Breast epithelium (tissue), 4 donors: Measurements from ENCODE around the gene RERE. TPM values are rescaled to one million over a fixed set of nuclear protein-coding genes. Genes with fewer than 3 reads are reported as not detected.

Source experiments
- DNase-seq, 2 donors: peaks; one replicate each; pipeline ENCODE4 v3.0.0-alpha.2; 2019; ENCODE audit warnings: low spot score in 2 of 2
- H3K27ac ChIP-seq, 2 donors: fragments of 200-600 bp; sonication (generic) in 1 of 2; one replicate each; pipeline ENCODE4 v1.5.1; 2016 to 2019; ENCODE audit warnings: mild to moderate bottlenecking in 1 of 2
- H3K27me3 ChIP-seq, 2 donors: fragments of 200-600 bp; sonication (generic) in 1 of 2; one replicate each; pipeline versions ENCODE4 v1.5.1 to v1.6.0; 2017 to 2019; ENCODE audit warnings: control low read depth in 1 of 2, mild to moderate bottlenecking in 1 of 2
- H3K36me3 ChIP-seq: fragments of 200-600 bp; one replicate; pipeline ENCODE4 v1.5.1; 2019
- H3K4me1 ChIP-seq, 2 donors: fragments of 200-600 bp; sonication (generic); one replicate each; pipeline ENCODE4 v1.5.1; 2016 to 2019; ENCODE audit warnings: control low read depth in 1 of 2
- H3K4me3 ChIP-seq, 3 donors: fragments of 200-600 bp; sonication (generic); 1 replicate in 2 of 3; 2 replicates in 1 of 3; pipeline ENCODE4 v1.5.1; 2016 to 2019; ENCODE audit warnings: mild to moderate bottlenecking in 3 of 3, moderate library complexity in 2 of 3
- H3K9me3 ChIP-seq, 2 donors: fragments of 200-600 bp; sonication (generic) in 1 of 2; one replicate each; pipeline ENCODE4 v1.5.1; 2016 to 2019; ENCODE audit warnings: control low read depth in 1 of 2
- POLR2A ChIP-seq: fragments of 450-650 bp; IDR thresholded peaks from one replicate; pipeline ENCODE4 v1.6.1; 2016; ENCODE audit warnings: antibody characterized with exemption, mild to moderate bottlenecking, moderate library complexity
- POLR2AphosphoS5 ChIP-seq, 3 donors: sonication (generic); formaldehyde crosslinking; IDR thresholded peaks; one replicate each; pipeline ENCODE4 v1.6.1; 2017; ENCODE audit warnings: antibody characterized with exemption in 3 of 3
- intact Hi-C: fragments of 100-400 bp; cut with DNase I; formaldehyde crosslinking; loops from one replicate; pipeline ENCODE4 v1.15.1; 2023; ENCODE audit warnings: low total_unique reads
- total RNA-seq, 3 donors: library from RNA; depleted of rRNA; stranded (reverse); fragments of >200 nt; gene quantifications; one replicate each; pipeline ENCODE4 v1.1.0, GENCODE V29; 2016
- TF ChIP-seq, protein P1 (sequence below), 3 donors: fragments of 450-650 bp; IDR thresholded peaks; one replicate each; pipeline ENCODE4 v1.5.1; 2016 to 2017; ENCODE audit warnings: antibody characterized with exemption in 3 of 3, mild to moderate bottlenecking in 3 of 3, moderate library complexity in 3 of 3

RERE gene
- total RNA-seq, 3 donors from 2014 or later: 65.8 to 166 (median 123) TPM

DNA sequence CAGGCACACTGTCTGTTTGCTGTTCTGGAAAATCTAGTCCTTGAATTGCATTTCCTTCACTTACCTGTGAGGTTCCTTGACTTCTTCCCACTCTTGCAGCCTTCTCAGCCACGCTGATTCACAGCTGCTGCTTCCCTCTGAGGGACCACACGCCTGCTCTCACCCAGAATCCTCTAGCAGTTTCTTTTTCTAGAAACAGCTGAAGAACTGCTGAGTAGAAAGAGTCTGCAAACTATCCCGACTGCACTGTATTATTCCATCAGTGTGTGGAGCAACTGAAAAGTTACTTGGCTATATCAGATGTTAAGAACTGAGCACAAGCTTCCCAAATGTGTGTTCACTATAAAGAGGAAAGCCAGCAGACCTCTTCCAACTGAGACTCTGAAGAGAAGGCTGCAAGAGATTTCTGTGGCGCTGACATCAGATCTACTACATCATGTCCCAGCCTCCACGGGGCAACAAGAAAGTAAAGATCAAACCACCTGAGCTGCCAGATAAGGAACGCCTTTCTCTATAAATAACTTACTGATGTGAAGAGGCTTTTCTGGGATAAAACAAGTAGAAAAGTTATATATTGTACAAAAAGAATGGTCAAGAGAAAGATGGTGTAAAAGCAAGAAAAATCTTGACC, 226.6 kb downstream of the RERE start:
- TF ChIP-seq POLR2A (no peak), POLR2AphosphoS5 (IDR thresholded peaks at IDR 0.05) (no peak)
- TF ChIP-seq, protein P1, sequence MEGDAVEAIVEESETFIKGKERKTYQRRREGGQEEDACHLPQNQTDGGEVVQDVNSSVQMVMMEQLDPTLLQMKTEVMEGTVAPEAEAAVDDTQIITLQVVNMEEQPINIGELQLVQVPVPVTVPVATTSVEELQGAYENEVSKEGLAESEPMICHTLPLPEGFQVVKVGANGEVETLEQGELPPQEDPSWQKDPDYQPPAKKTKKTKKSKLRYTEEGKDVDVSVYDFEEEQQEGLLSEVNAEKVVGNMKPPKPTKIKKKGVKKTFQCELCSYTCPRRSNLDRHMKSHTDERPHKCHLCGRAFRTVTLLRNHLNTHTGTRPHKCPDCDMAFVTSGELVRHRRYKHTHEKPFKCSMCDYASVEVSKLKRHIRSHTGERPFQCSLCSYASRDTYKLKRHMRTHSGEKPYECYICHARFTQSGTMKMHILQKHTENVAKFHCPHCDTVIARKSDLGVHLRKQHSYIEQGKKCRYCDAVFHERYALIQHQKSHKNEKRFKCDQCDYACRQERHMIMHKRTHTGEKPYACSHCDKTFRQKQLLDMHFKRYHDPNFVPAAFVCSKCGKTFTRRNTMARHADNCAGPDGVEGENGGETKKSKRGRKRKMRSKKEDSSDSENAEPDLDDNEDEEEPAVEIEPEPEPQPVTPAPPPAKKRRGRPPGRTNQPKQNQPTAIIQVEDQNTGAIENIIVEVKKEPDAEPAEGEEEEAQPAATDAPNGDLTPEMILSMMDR (IDR thresholded peaks at IDR 0.05): no peak
- H3K9me3 ChIP-seq: no peaks in the 10 kb centered on the region
- H3K4me1 ChIP-seq: no peaks in the 10 kb centered on the region
- no peak overlapping the region for H3K4me3 ChIP-seq
- no peaks in the 10 kb centered on the region for H3K36me3 ChIP-seq
- intact Hi-C loops: no loop called here
- no peak for DNase-seq
- no peaks in the 10 kb centered on the region for H3K27me3 ChIP-seq
- no peak overlapping the region for H3K27ac ChIP-seq

GRCh38 chr1:8589571-8589970, 227.9 kb downstream of the RERE start:
- TF ChIP-seq POLR2A (no peak), POLR2AphosphoS5 (IDR thresholded peaks at IDR 0.05) (no peak)
- TF ChIP-seq, protein P1 (IDR thresholded peaks at IDR 0.05): no peak
- no peak overlapping the region for H3K27ac ChIP-seq
- intact Hi-C loops: loop anchor here (5.0 kb wide), 1 partner anchor 553 kb away; no protein-coding TSS in a partner anchor
- H3K9me3 ChIP-seq: no peaks in the 10 kb centered on the region
- no peaks in the 10 kb centered on the region for H3K4me1 ChIP-seq
- no peaks in the 10 kb centered on the region for H3K27me3 ChIP-seq
- no peaks in the 10 kb centered on the region for H3K36me3 ChIP-seq
- H3K4me3 ChIP-seq: no peak overlapping the region
- DNase-seq: no peak

GRCh38 chr1:8587784-8588183, 229.7 kb downstream of the RERE start:
- no peak for DNase-seq

DNA sequence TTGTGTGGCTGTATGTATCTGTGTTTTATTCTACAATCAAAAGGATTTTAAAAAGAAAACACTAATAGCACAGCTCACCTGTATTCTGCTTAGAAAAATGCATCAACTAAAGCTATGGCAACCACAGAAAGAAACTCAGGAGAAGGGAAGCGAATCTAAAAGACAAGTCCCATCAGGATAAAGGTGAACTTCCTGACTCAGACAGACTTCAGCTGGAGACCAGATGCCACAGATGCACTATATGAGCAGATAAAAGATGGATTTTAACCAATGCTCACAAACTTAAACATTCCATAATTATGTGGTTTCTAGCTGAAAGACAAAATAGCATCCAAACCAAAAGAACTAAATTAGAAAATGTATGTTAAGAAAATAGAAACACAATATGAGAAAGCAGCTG, 231.0 kb downstream of the RERE start:
- no peak overlapping the region for H3K4me3 ChIP-seq
- DNase-seq: no peak
- TF ChIP-seq POLR2AphosphoS5 (IDR thresholded peaks at IDR 0.05) (no peak), POLR2A (no peak)
- TF ChIP-seq, protein P1 (IDR thresholded peaks at IDR 0.05): no peak
- H3K27ac ChIP-seq: no peak overlapping the region
- no peaks in the 10 kb centered on the region for H3K9me3 ChIP-seq
- H3K27me3 ChIP-seq: no peaks in the 10 kb centered on the region
- no peaks in the 10 kb centered on the region for H3K36me3 ChIP-seq
- intact Hi-C loops: loop anchor here (5.0 kb wide), 1 partner anchor 556 kb away; no protein-coding TSS in a partner anchor
- no peaks in the 10 kb centered on the region for H3K4me1 ChIP-seq

More at GRCh38 chr1:8587784-8588183, 229.7 kb downstream of the RERE start:
- TF ChIP-seq POLR2AphosphoS5 (IDR thresholded peaks at IDR 0.05) (no peak), POLR2A (no peak)
- TF ChIP-seq, protein P1 (IDR thresholded peaks at IDR 0.05): no peak
- Histone ChIP-seq H3K27me3 (no peaks in the 10 kb centered on the region), H3K27ac (no peak overlapping the region), H3K4me1 (no peaks in the 10 kb centered on the region), H3K9me3 (no peaks in the 10 kb centered on the region), H3K4me3 (no peak overlapping the region), H3K36me3 (no peaks in the 10 kb centered on the region)
- intact Hi-C loops: loop anchor here (5.0 kb wide), 1 partner anchor 555 kb away; no protein-coding TSS in a partner anchor

DNA sequence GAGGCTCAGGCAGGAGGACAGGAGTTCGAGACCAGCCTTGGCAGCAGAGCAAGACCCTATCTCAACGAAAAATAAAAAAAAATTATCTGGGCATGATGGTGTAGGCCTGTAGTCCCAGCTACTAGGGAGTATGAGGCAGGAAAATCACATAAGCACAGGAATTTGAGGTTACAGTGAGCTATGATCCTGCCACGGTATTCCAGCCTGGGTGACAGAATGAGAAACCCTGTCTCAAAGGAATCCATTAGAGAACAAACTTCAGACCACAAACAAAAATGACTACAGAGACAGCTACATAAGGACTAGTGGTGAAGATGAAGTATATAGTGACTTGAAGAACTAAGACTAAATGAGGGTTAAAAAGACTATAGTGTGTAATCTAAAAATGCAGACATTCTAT, 233.1 kb downstream of the RERE start:
- TF ChIP-seq POLR2AphosphoS5 (IDR thresholded peaks at IDR 0.05) (no peak), POLR2A (no peak)
- TF ChIP-seq, protein P1 (IDR thresholded peaks at IDR 0.05): no peak
- Histone ChIP-seq H3K4me1 (no peaks in the 10 kb centered on the region), H3K9me3 (no peaks in the 10 kb centered on the region), H3K4me3 (no peak overlapping the region), H3K27ac (no peak overlapping the region), H3K27me3 (no peaks in the 10 kb centered on the region), H3K36me3 (no peaks in the 10 kb centered on the region)
- intact Hi-C loops: no loop called here
- DNase-seq: no peak
